ENCODE data around the gene WHRN. TPM values are rescaled to one million over a fixed set of nuclear protein-coding genes. Genes with fewer than 3 reads are reported as not detected.

Gene WHRN
- total RNA-seq, 2 donors from 2014 or later: 2.6 to 8.2 TPM

- no peaks in the 10 kb centered on the region for H3K9me3 ChIP-seq
- no peak for TF ChIP-seq CTCF (IDR thresholded peaks at IDR 0.05)
- H3K4me1 ChIP-seq: no peaks in the 10 kb centered on the region
- no peaks in the 10 kb centered on the region for H3K27me3 ChIP-seq
- no peak overlapping the region for H3K4me3 ChIP-seq
- no peaks in the 10 kb centered on the region for H3K36me3 ChIP-seq
- no peak for DNase-seq (ENCODE audit: low spot score)
- H3K27ac ChIP-seq: no peak overlapping the region
These were observed 56.6 kb downstream of the WHRN start for GRCh38 chr9:114448706-114449105.

- no peak overlapping the region for H3K4me3 ChIP-seq
- no peak for TF ChIP-seq CTCF (IDR thresholded peaks at IDR 0.05)
- no peaks in the 10 kb centered on the region for H3K9me3 ChIP-seq
- no peaks in the 10 kb centered on the region for H3K36me3 ChIP-seq
- no peak for DNase-seq (ENCODE audit: low spot score)
- H3K4me1 ChIP-seq: no peaks in the 10 kb centered on the region
- no peak overlapping the region for H3K27ac ChIP-seq
- H3K27me3 ChIP-seq: no peaks in the 10 kb centered on the region
These were observed 58.4 kb downstream of the WHRN start for GRCh38 chr9:114446672-114447450.

- H3K9me3 ChIP-seq: no peaks in the 10 kb centered on the region
- no peaks in the 10 kb centered on the region for H3K36me3 ChIP-seq
- H3K27me3 ChIP-seq: no peaks in the 10 kb centered on the region
- DNase-seq (ENCODE audit: low spot score): no peak
- H3K27ac ChIP-seq: no peak overlapping the region
- no peak for TF ChIP-seq CTCF (IDR thresholded peaks at IDR 0.05)
- no peaks in the 10 kb centered on the region for H3K4me1 ChIP-seq
- no peak overlapping the region for H3K4me3 ChIP-seq
These were observed 59.2 kb downstream of the WHRN start for GRCh38 chr9:114446036-114446435.

DNA sequence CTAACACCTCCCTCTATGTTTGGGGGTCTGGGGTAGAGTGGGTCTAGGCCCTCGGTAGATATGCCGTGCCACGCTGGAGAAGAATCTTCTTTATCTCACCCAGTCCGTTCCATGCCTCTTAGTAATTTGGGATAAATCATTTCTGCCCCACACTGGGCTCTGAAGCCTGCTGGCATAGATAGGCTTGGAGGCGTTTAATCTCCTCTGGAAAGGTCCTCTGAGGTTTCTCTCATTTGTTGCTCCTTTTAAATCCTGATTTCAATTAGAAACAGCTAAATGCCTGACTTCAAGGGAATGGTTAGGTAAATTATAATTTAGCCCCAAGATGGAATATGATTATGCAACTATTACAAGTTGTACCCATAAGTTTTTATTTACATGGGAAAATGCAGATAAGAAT, 59.7 kb downstream of the WHRN start:
- no peak overlapping the region for H3K27ac ChIP-seq
- DNase-seq (ENCODE audit: low spot score): no peak
- no peaks in the 10 kb centered on the region for H3K9me3 ChIP-seq
- no peaks in the 10 kb centered on the region for H3K36me3 ChIP-seq
- no peaks in the 10 kb centered on the region for H3K27me3 ChIP-seq
- H3K4me3 ChIP-seq: no peak overlapping the region
- H3K4me1 ChIP-seq: no peaks in the 10 kb centered on the region
- TF ChIP-seq CTCF (IDR thresholded peaks at IDR 0.05): no peak

GRCh38 chr9:114442022-114442421, 63.3 kb downstream of the WHRN start:
- H3K9me3 ChIP-seq: no peaks in the 10 kb centered on the region
- DNase-seq (ENCODE audit: low spot score): no peak
- no peaks in the 10 kb centered on the region for H3K4me1 ChIP-seq
- no peaks in the 10 kb centered on the region for H3K27me3 ChIP-seq
- H3K27ac ChIP-seq: no peak overlapping the region
- H3K4me3 ChIP-seq: no peak overlapping the region
- no peak for TF ChIP-seq CTCF (IDR thresholded peaks at IDR 0.05)
- no peaks in the 10 kb centered on the region for H3K36me3 ChIP-seq

GRCh38 chr9:114437401-114437893, 67.8 kb downstream of the WHRN start:
- no peak overlapping the region for H3K4me3 ChIP-seq
- no peaks in the 10 kb centered on the region for H3K27me3 ChIP-seq
- TF ChIP-seq CTCF (IDR thresholded peaks at IDR 0.05): no peak
- no peak overlapping the region for H3K27ac ChIP-seq
- DNase-seq (ENCODE audit: low spot score): no peak
- no peaks in the 10 kb centered on the region for H3K4me1 ChIP-seq
- H3K9me3 ChIP-seq: no peaks in the 10 kb centered on the region
- no peaks in the 10 kb centered on the region for H3K36me3 ChIP-seq

All from right atrium auricular region (tissue), 2 donors.